WTC11 (cell line): Measurements from ENCODE around the gene BTN2A1. TPM values are rescaled to one million over a fixed set of nuclear protein-coding genes. Genes with fewer than 3 reads are reported as not detected.
"Not testable (repeated sequence)": the region's sequence is repeated elsewhere in the genome, so short reads cannot be mapped to it uniquely, and the experiment has no call there.

Source experiments
- ATAC-seq: fragments of 200-7000 bp; cut with Tn5 transposase; 2 replicates; pipeline ENCODE4 v1.10.0; 2021; ENCODE audit warnings: mild to moderate bottlenecking, moderate library complexity
- CTCF ChIA-PET: fragments of 300-600 bp; sonication (Branson Sonifier 250); formaldehyde crosslinking; loops from one replicate; lab custom pipeline; 2021; ENCODE audit warnings: antibody characterized with exemption; lab: Charles Lee
- POLR2A ChIA-PET: fragments of 350-600 bp; sonication (Branson Sonifier 250); formaldehyde crosslinking; loops from one replicate; lab custom pipeline; 2021; ENCODE audit warnings: antibody characterized with exemption; lab: Charles Lee
- DNase-seq: peaks from one replicate; pipeline ENCODE4 v3.0.0; 2021; ENCODE audit warnings: low spot score
- H3K27ac Mint-ChIP-seq: 2 replicates; pipeline ENCODE4 v1.8.0; 2021; ENCODE audit warnings: mixed read lengths
- H3K27me3 Mint-ChIP-seq: 2 replicates; pipeline ENCODE4 v1.8.0; 2021; ENCODE audit warnings: low read depth, mild to moderate bottlenecking, moderate library complexity, mixed read lengths
- H3K36me3 Mint-ChIP-seq: 2 replicates; pipeline ENCODE4 v1.8.0; 2021; ENCODE audit warnings: mixed read lengths
- H3K4me1 Mint-ChIP-seq: 2 replicates; pipeline ENCODE4 v1.8.0; 2022; ENCODE audit warnings: mixed read lengths
- H3K4me3 Mint-ChIP-seq: 2 replicates; pipeline ENCODE4 v1.8.0; 2021; ENCODE audit warnings: mild to moderate bottlenecking, moderate library complexity, mixed read lengths
- H3K9me3 Mint-ChIP-seq: 2 replicates; pipeline ENCODE4 v1.8.0; 2021; ENCODE audit warnings: mixed read lengths
- EMX1 ChIP-seq: fragments of 250-450 bp; sonication (Bioruptor Pico); IDR thresholded peaks from 2 replicates; pipeline ENCODE4 v1.8.0; 2021; ENCODE audit warnings: mild to moderate bottlenecking
- ESRRA ChIP-seq: sonication (generic); formaldehyde crosslinking; IDR thresholded peaks from 2 replicates; pipeline ENCODE4 v1.8.1; 2022; ENCODE audit warnings: mild to moderate bottlenecking, missing genetic modification reagents, borderline replicate concordance
- FOXK1 ChIP-seq: sonication (generic); formaldehyde crosslinking; IDR thresholded peaks from 2 replicates; pipeline ENCODE4 v1.8.0; 2022; ENCODE audit warnings: mild to moderate bottlenecking, moderate library complexity, missing genetic modification reagents
- GRHL2 ChIP-seq: fragments of 250-450 bp; sonication (Bioruptor Pico); IDR thresholded peaks from 2 replicates; pipeline ENCODE4 v1.8.0; 2022; ENCODE audit warnings: mild to moderate bottlenecking, moderate library complexity; ENCODE audit not compliant: insufficient replicate concordance, severe bottlenecking
- HMGA2 ChIP-seq: fragments of 250-450 bp; sonication (Bioruptor Pico); IDR thresholded peaks from 2 replicates; pipeline ENCODE4 v1.4.0; 2021; ENCODE audit warnings: mild to moderate bottlenecking, moderate library complexity
- IRF2 ChIP-seq: sonication (generic); formaldehyde crosslinking; IDR thresholded peaks from 2 replicates; pipeline ENCODE4 v1.8.0; 2022; ENCODE audit warnings: low read depth, missing genetic modification reagents, borderline replicate concordance
- NFE2L1 ChIP-seq: sonication (generic); formaldehyde crosslinking; IDR thresholded peaks from 2 replicates; pipeline ENCODE4 v1.8.1; 2023; ENCODE audit warnings: missing genetic modification reagents
- ZNF138 ChIP-seq: sonication (generic); formaldehyde crosslinking; conservative IDR thresholded peaks from 2 replicates; pipeline ENCODE4 v1.8.1; 2022; ENCODE audit warnings: mild to moderate bottlenecking, moderate library complexity, missing genetic modification reagents
- ZNF671 ChIP-seq: fragments of 250-450 bp; sonication (Bioruptor Pico); IDR thresholded peaks from 2 replicates; pipeline ENCODE4 v1.8.0; 2021; ENCODE audit warnings: mild to moderate bottlenecking
- total RNA-seq: library from RNA; stranded (reverse); gene quantifications from 3 replicates; pipeline ENCODE4 v1.2.3, GENCODE V29; 2021
- TF ChIP-seq, protein P1 (sequence below): sonication (generic); formaldehyde crosslinking; IDR thresholded peaks from 2 replicates; pipeline ENCODE4 v1.8.1; 2022; ENCODE audit warnings: mild to moderate bottlenecking, moderate library complexity, missing genetic modification reagents
- TF ChIP-seq, protein P2 (sequence below): fragments of 250-450 bp; sonication (Bioruptor Pico); IDR thresholded peaks from 2 replicates; pipeline ENCODE4 v1.8.0; 2021; ENCODE audit warnings: mild to moderate bottlenecking
- TF ChIP-seq, protein P3 (sequence below): fragments of 250-450 bp; sonication (Bioruptor Pico); IDR thresholded peaks from 2 replicates; pipeline ENCODE4 v2.1.2; 2022; ENCODE audit warnings: mild to moderate bottlenecking, moderate library complexity
- TF ChIP-seq, protein P4 (sequence below): sonication (generic); formaldehyde crosslinking; IDR thresholded peaks from 2 replicates; pipeline ENCODE4 v1.8.0; 2022; ENCODE audit warnings: mild to moderate bottlenecking, missing genetic modification reagents
- TF ChIP-seq, protein P5 (sequence below): sonication (generic); formaldehyde crosslinking; IDR thresholded peaks from 2 replicates; pipeline ENCODE4 v1.8.1; 2022; ENCODE audit warnings: mild to moderate bottlenecking, missing genetic modification reagents, moderate library complexity, borderline replicate concordance
- TF ChIP-seq, protein P6 (sequence below): sonication (generic); formaldehyde crosslinking; conservative IDR thresholded peaks from 2 replicates; pipeline ENCODE4 v1.8.1; 2023; ENCODE audit warnings: mild to moderate bottlenecking, low read depth, missing genetic modification reagents, moderate library complexity

The BTN2A1 gene
- total RNA-seq, 1 experiment from 2014 or later: 9.9 TPM

DNA sequence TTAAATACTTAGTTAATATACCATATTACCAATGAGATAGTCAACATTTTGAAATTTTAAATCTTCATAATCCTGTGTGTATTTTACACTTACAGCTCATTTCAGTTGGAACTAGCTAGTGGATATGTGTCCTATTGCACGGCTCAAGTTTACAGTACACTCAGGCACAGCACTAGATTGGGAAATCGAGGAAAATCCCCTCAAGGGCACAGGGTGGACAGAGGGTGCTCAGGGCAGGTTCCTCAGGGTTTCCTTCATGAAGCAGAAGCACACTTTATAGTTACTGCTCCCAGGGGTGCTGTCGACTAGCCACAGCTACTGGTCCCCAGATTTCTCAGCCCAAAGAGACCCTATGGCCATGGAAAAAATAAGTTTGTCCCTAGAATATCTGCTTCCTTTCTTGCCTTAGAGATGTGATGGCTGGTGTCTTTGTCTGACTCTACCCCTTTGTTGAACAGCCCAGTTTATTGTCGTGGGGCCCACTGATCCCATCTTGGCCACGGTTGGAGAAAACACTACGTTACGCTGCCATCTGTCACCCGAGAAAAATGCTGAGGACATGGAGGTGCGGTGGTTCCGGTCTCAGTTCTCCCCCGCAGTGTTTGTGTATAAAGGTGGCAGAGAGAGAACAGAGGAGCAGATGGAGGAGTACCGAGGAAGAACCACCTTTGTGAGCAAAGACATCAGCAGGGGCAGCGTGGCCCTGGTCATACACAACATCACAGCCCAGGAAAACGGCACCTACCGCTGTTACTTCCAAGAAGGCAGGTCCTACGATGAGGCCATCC is 1.5 kb downstream of the BTN2A1 start:
- POLR2A ChIA-PET: no interaction called here
- peak overlapping the region; percentile 56 for H3K4me3 Mint-ChIP-seq
- no peaks in the 10 kb centered on the region for H3K9me3 Mint-ChIP-seq
- TF ChIP-seq NFE2L1 (CRISPR knock-in tag) (no peak), GRHL2 (CRISPR knock-in tag) (no peak), EMX1 (CRISPR knock-in tag) (no peak), ZNF138 (CRISPR knock-in tag) (no peak)
- TF ChIP-seq, protein P1, sequence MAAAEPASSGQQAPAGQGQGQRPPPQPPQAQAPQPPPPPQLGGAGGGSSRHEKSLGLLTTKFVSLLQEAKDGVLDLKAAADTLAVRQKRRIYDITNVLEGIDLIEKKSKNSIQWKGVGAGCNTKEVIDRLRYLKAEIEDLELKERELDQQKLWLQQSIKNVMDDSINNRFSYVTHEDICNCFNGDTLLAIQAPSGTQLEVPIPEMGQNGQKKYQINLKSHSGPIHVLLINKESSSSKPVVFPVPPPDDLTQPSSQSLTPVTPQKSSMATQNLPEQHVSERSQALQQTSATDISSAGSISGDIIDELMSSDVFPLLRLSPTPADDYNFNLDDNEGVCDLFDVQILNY (CRISPR knock-in tag): no peak
- TF ChIP-seq, protein P2, sequence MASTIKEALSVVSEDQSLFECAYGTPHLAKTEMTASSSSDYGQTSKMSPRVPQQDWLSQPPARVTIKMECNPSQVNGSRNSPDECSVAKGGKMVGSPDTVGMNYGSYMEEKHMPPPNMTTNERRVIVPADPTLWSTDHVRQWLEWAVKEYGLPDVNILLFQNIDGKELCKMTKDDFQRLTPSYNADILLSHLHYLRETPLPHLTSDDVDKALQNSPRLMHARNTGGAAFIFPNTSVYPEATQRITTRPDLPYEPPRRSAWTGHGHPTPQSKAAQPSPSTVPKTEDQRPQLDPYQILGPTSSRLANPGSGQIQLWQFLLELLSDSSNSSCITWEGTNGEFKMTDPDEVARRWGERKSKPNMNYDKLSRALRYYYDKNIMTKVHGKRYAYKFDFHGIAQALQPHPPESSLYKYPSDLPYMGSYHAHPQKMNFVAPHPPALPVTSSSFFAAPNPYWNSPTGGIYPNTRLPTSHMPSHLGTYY: no peak
- TF ChIP-seq, protein P3, sequence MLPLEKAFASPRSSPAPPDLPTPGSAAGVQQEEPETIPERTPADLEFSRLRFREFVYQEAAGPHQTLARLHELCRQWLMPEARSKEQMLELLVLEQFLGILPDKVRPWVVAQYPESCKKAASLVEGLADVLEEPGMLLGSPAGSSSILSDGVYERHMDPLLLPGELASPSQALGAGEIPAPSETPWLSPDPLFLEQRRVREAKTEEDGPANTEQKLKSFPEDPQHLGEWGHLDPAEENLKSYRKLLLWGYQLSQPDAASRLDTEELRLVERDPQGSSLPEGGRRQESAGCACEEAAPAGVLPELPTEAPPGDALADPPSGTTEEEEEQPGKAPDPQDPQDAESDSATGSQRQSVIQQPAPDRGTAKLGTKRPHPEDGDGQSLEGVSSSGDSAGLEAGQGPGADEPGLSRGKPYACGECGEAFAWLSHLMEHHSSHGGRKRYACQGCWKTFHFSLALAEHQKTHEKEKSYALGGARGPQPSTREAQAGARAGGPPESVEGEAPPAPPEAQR (CRISPR knock-in tag): no peak
- ATAC-seq (no peak), DNase-seq (no peak)
- H3K27me3 Mint-ChIP-seq: no peaks in the 10 kb centered on the region
- CTCF ChIA-PET: no interaction called here
- H3K4me1 Mint-ChIP-seq: peaks cover 15% of the 10 kb centered on the region
- H3K27ac Mint-ChIP-seq: peak overlapping the region; percentile 73; the same call in 1 of the 2 replicates
- peaks cover 40% of the 10 kb centered on the region for H3K36me3 Mint-ChIP-seq

DNA sequence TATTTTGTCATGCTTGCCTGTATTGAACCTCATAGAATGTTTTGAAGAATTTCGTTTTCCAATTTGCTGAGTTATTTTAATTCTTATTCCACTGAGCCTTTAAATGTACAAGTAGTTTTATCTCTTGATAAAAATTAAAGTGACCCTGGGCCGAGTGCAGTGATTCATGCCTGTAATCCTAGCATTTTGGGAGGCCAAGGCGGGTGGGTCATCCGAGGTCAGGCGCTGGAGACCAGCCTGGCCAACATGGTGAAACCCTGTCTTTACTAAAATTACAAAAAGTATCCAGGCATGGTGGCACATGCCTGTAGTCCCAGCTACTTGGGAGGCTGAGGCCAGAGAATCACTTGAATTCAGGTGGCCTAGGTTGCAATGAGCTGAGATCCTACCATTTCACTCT is 3.6 kb downstream of the BTN2A1 start:
- 0 out of 2 replicates have a peak overlapping the region, but pooled peaks have one; percentile 19 for H3K27ac Mint-ChIP-seq
- H3K36me3 Mint-ChIP-seq: peaks cover 61% of the 10 kb centered on the region
- H3K4me3 Mint-ChIP-seq, H3K9me3 Mint-ChIP-seq, POLR2A ChIA-PET, ATAC-seq, H3K27me3 Mint-ChIP-seq, DNase-seq: not testable (repeated sequence)
- H3K4me1 Mint-ChIP-seq: peaks cover 15% of the 10 kb centered on the region
- CTCF ChIA-PET: interaction anchor here (1.2 kb wide), 1 partner anchor 120 kb away, joined by 3 read pairs; no protein-coding TSS in a partner anchor

DNA sequence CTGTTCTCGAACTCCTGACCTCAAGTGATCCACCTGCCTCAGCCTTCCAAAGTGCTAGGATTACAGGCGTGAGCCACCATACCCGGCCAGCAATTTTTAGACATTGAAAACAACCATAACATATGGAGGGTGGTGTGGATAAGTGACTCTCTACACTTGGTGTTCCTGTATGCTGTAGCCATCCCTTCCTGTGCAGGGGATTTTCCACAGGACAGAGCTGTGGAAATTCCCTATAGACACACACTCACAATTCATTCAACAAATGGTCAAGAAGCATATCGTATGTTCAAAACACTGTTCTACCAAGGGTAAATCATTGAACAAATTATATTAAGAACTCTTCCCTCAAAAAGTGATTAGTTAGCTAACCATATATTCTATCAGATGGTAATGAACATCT is 6.3 kb downstream of the BTN2A1 start:
- Mint-ChIP-seq H3K36me3 (peaks cover 84% of the 10 kb centered on the region), H3K9me3 (no peaks in the 10 kb centered on the region), H3K4me3 (no peak overlapping the region), H3K4me1 (peaks cover 3% of the 10 kb centered on the region), H3K27me3 (no peaks in the 10 kb centered on the region)
- no peak for DNase-seq
- no peak for TF ChIP-seq ZNF671 (CRISPR knock-in tag)
- TF ChIP-seq, all 79 proteins: peak for 0
- no peak overlapping the region for H3K27ac Mint-ChIP-seq
- ATAC-seq: no peak
- POLR2A ChIA-PET: no interaction called here
- CTCF ChIA-PET: no interaction called here

DNA sequence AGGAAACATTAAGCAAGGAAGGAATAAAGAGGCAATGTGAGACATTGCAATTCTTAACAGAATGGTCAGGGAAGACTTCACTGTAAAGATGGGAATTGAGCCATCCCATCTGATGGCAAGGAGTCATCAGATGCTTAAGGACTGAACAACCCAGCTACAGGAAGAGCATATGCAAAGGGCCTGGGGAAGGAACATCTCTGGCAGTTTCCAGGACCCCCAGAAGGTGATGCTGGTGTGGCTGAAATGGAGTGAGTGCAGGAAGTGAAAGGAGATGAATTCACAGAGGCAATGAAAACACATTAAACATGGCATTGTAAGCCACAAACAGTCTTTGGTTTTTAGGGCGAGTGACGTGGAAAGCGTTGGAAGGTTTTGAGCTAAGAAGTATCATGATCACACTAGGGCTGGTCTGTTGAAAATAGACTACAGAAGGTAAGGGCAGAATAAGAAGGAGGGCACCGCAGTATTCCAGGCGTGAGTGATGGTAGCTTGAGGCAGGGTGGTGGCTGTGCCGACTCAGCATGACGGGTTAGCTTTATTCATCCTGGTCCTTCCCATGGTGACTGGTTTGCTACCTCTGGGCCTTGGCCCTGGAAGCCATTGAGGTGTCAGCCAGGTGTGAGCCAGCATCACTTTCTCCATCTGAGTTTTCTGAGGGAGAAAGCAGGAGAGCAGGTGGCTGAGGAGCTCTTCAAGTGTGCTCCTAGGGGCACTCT is 6.8 kb downstream of the BTN2A1 start:
- ChIA-PET CTCF (no interaction called here), POLR2A (no interaction called here)
- Mint-ChIP-seq H3K9me3 (no peaks in the 10 kb centered on the region), H3K36me3 (peaks cover 82% of the 10 kb centered on the region), H3K27ac (no peak overlapping the region), H3K4me1 (no peaks in the 10 kb centered on the region), H3K4me3 (no peak overlapping the region), H3K27me3 (no peaks in the 10 kb centered on the region)
- TF ChIP-seq, protein P4, sequence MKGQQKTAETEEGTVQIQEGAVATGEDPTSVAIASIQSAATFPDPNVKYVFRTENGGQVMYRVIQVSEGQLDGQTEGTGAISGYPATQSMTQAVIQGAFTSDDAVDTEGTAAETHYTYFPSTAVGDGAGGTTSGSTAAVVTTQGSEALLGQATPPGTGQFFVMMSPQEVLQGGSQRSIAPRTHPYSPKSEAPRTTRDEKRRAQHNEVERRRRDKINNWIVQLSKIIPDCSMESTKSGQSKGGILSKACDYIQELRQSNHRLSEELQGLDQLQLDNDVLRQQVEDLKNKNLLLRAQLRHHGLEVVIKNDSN (CRISPR knock-in tag): no peak
- TF ChIP-seq HMGA2 (CRISPR knock-in tag) (no peak), ESRRA (CRISPR knock-in tag) (no peak), IRF2 (CRISPR knock-in tag) (no peak), FOXK1 (CRISPR knock-in tag) (no peak)
- TF ChIP-seq, protein P5, sequence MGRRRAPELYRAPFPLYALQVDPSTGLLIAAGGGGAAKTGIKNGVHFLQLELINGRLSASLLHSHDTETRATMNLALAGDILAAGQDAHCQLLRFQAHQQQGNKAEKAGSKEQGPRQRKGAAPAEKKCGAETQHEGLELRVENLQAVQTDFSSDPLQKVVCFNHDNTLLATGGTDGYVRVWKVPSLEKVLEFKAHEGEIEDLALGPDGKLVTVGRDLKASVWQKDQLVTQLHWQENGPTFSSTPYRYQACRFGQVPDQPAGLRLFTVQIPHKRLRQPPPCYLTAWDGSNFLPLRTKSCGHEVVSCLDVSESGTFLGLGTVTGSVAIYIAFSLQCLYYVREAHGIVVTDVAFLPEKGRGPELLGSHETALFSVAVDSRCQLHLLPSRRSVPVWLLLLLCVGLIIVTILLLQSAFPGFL (CRISPR knock-in tag): no peak
- TF ChIP-seq, protein P6, sequence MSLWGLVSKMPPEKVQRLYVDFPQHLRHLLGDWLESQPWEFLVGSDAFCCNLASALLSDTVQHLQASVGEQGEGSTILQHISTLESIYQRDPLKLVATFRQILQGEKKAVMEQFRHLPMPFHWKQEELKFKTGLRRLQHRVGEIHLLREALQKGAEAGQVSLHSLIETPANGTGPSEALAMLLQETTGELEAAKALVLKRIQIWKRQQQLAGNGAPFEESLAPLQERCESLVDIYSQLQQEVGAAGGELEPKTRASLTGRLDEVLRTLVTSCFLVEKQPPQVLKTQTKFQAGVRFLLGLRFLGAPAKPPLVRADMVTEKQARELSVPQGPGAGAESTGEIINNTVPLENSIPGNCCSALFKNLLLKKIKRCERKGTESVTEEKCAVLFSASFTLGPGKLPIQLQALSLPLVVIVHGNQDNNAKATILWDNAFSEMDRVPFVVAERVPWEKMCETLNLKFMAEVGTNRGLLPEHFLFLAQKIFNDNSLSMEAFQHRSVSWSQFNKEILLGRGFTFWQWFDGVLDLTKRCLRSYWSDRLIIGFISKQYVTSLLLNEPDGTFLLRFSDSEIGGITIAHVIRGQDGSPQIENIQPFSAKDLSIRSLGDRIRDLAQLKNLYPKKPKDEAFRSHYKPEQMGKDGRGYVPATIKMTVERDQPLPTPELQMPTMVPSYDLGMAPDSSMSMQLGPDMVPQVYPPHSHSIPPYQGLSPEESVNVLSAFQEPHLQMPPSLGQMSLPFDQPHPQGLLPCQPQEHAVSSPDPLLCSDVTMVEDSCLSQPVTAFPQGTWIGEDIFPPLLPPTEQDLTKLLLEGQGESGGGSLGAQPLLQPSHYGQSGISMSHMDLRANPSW (CRISPR knock-in tag): no peak
- DNase-seq (no peak), ATAC-seq (no peak)
